CD14-positive monocyte (primary cell): ENCODE data around the gene IRF2BP2. TPM values are rescaled to one million over a fixed set of nuclear protein-coding genes. Genes with fewer than 3 reads are reported as not detected.
A peak's percentile ranks its signal among the peaks of the same experiment; 100 is the strongest.

ENCODE experiments used
- DNase-seq, 3 donors: peaks; one replicate each; pipeline ENCODE4 v3.0.0-alpha.2; 2011 to 2022
- H2AFZ ChIP-seq: 2 replicates; pipeline ENCODE4 v1.6.0; 2012; ENCODE audit warnings: mild to moderate bottlenecking, low read depth, low read length, inconsistent platforms; ENCODE audit not compliant: insufficient read depth, poor library complexity, severe bottlenecking
- H3K27ac ChIP-seq, 2 donors: 1 replicate in 1 of 2; 2 replicates in 1 of 2; pipeline ENCODE4 v1.5.1; 2012 to 2013; ENCODE audit warnings: low read length in 2 of 2, control low read depth in 1 of 2, inconsistent platforms in 1 of 2, low read depth in 1 of 2, mild to moderate bottlenecking in 1 of 2
- H3K27me3 ChIP-seq, 2 donors: one replicate each; pipeline versions ENCODE4 v1.6.0 to v1.6.1; 2011 to 2013; ENCODE audit warnings: low read length in 2 of 2; ENCODE audit not compliant: control insufficient read depth in 2 of 2, insufficient read depth in 2 of 2
- H3K36me3 ChIP-seq, 2 donors: replicated peaks in 1 of 2; 1 replicate in 1 of 2; 2 replicates in 1 of 2; pipeline versions ENCODE4 v1.5.1 to v1.6.1; 2012 to 2013; ENCODE audit warnings: low read length in 2 of 2, control low read depth in 1 of 2, inconsistent platforms in 1 of 2, mild to moderate bottlenecking in 1 of 2; ENCODE audit not compliant: insufficient read depth in 2 of 2, control insufficient read depth in 1 of 2
- H3K4me1 ChIP-seq, 2 donors: 1 replicate in 1 of 2; 2 replicates in 1 of 2; pipeline versions ENCODE4 v1.5.1 to v1.6.1; 2012 to 2013; ENCODE audit warnings: low read length in 2 of 2, control low read depth in 1 of 2, inconsistent platforms in 1 of 2, mild to moderate bottlenecking in 1 of 2, moderate library complexity in 1 of 2; ENCODE audit not compliant: insufficient read depth in 2 of 2, control insufficient read depth in 1 of 2
- H3K4me2 ChIP-seq: replicated peaks from 2 replicates; pipeline ENCODE3; 2012; ENCODE audit warnings: low read length, moderate library complexity, mild to moderate bottlenecking; ENCODE audit not compliant: poor library complexity, severe bottlenecking; ENCODE audit errors: extremely low read depth
- H3K4me3 ChIP-seq, 3 experiments: fragments of 200-600 bp in 1 of 3; sonication (generic) in 1 of 3; replicated peaks in 1 of 3; 1 replicate in 2 of 3; 2 replicates in 1 of 3; pipeline ENCODE4 v1.5.1; 2011 to 2013; ENCODE audit warnings: low read length in 3 of 3, mild to moderate bottlenecking in 3 of 3, control low read depth in 2 of 3, low read depth in 2 of 3, inconsistent platforms in 1 of 3, moderate library complexity in 1 of 3
- H3K79me2 ChIP-seq: 2 replicates; pipeline ENCODE4 v1.6.0; 2012; ENCODE audit warnings: mild to moderate bottlenecking, control low read depth, inconsistent platforms, low read length, moderate library complexity; ENCODE audit not compliant: insufficient read depth
- H3K9ac ChIP-seq: 2 replicates; pipeline ENCODE4 v1.6.0; 2017; ENCODE audit warnings: low read length, mild to moderate bottlenecking; ENCODE audit not compliant: insufficient read depth, poor library complexity, severe bottlenecking
- H3K9me3 ChIP-seq, 2 donors: replicated peaks in 1 of 2; 1 replicate in 1 of 2; 2 replicates in 1 of 2; pipeline versions ENCODE4 v1.5.1 to v1.6.1; 2012 to 2013; ENCODE audit warnings: low read length in 2 of 2, control low read depth in 1 of 2; ENCODE audit not compliant: control insufficient read depth in 1 of 2, insufficient read depth in 1 of 2
- H4K20me1 ChIP-seq: 2 replicates; pipeline ENCODE4 v1.6.0; 2012; ENCODE audit warnings: mild to moderate bottlenecking, low read length, control low read depth, moderate library complexity; ENCODE audit not compliant: insufficient read depth
- H3K27ac Mint-ChIP-seq, 7 donors: one replicate each; pipeline ENCODE4 v1.8.0; 2020; ENCODE audit warnings: mild to moderate bottlenecking in 7 of 7, mixed read lengths in 7 of 7, moderate library complexity in 6 of 7, inconsistent platforms in 2 of 7
- H3K27me3 Mint-ChIP-seq, 3 donors: one replicate each; pipeline ENCODE4 v1.8.0; 2021 to 2022; ENCODE audit warnings: low read depth in 3 of 3, mild to moderate bottlenecking in 3 of 3, mixed read lengths in 3 of 3, moderate library complexity in 3 of 3, inconsistent platforms in 1 of 3
- H3K36me3 Mint-ChIP-seq, 2 donors: one replicate each; pipeline ENCODE4 v1.8.0; 2020; ENCODE audit warnings: mixed read lengths in 2 of 2, inconsistent platforms in 1 of 2, mild to moderate bottlenecking in 1 of 2
- H3K4me1 Mint-ChIP-seq: one replicate; pipeline ENCODE4 v1.8.0; 2020; ENCODE audit warnings: mild to moderate bottlenecking, mixed read lengths
- H3K4me3 Mint-ChIP-seq, 2 donors: one replicate each; pipeline ENCODE4 v1.8.0; 2020; ENCODE audit warnings: mild to moderate bottlenecking in 2 of 2, mixed read lengths in 2 of 2, moderate library complexity in 1 of 2
- H3K9me3 Mint-ChIP-seq, 7 donors: one replicate each; pipeline ENCODE4 v1.8.0; 2020 to 2022; ENCODE audit warnings: mixed read lengths in 7 of 7, mild to moderate bottlenecking in 6 of 7, moderate library complexity in 6 of 7, inconsistent platforms in 2 of 7
- WGBS: methylation state at CpG from one replicate; pipeline ENCODE4 v1.1.5; 2013; ENCODE audit warnings: missing lambda C conversion rate; ENCODE audit not compliant: insufficient coverage; 5-methylcytosine and 5-hydroxymethylcytosine counted together
- intact Hi-C, 2 donors: fragments of 100-400 bp; cut with micrococcal nuclease; formaldehyde crosslinking; loops; one replicate each; pipeline versions ENCODE4 v1.15.0 to v1.15.1; 2023
- polyA plus RNA-seq, 3 donors: library from polyadenylated mRNA; depleted of rRNA in 1 of 3; unstranded in 2 of 3; stranded (reverse) in 1 of 3; fragments of 300-500 nt in 2 of 3; fragments of >200 nt in 1 of 3; fragmentation: Illumina TruSeq in 2 of 3; gene quantifications; 1 replicate in 2 of 3; 2 replicates in 1 of 3; pipeline ENCODE4 v1.2.3, GENCODE V29; 2012 to 2021
- TF ChIP-seq, protein P1 (sequence below): fragments of 200-600 bp; IDR thresholded peaks from one replicate; pipeline ENCODE4 v1.8.0; 2022; ENCODE audit warnings: antibody characterized with exemption, mild to moderate bottlenecking

Gene IRF2BP2
- polyA plus RNA-seq, 3 donors: 22.4 to 656 (median 22.6) TPM

DNA sequence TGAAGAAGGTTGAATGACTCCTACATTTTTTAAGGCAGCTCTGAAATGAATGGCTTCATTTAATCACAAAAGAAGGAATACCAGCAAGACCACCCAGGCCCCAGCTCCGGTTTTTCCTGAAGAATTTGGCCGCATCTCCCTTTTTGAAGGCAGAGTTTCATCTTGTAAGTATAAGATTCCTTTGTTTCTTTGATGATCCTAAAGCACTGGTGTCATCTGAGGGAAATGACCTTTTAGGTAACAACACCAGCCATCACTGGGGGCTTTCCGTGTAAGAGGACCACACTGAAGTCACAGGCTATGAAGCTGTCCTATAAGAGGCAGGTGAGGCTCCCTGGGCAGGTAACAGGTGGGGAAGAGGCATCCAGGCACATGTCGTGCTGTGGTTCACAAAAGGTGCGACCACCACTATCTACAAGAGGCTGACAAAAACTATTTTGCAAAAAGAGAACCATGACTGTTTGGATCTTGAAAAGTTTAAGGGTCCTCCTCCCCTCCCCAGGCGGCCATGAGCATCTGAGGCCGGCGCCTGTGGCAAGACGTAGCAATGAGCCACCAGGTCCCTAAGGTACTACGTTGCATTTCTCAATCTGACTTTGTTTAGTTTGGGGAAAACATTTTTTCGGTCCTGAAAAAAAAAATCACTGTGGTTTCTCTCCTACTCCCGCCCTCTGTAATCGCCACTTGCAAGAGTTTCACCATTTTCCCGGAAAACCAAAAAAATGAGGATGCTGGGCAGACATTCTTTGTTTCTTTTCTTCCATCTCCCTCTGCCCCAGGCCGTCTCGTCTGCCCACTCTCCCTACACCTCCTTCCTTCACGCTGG, 46.3 kb upstream of the IRF2BP2 start:
- Histone ChIP-seq H3K9me3 (no peaks in the 10 kb centered on the region), H4K20me1 (no peaks in the 10 kb centered on the region), H3K79me2 (no peaks in the 10 kb centered on the region), H3K27me3 (no peaks in the 10 kb centered on the region), H3K36me3 (no peaks in the 10 kb centered on the region), H3K4me1 (peaks cover 33 to 45% of the 10 kb centered on the region in 2 donors), H3K4me2 (peak overlapping the region; percentile 56), H3K4me3 (peak overlapping the region in 1 of 3 experiments; percentile 42), H2AFZ (no peak overlapping the region), H3K9ac (peak overlapping the region; percentile 77), H3K27ac (peak overlapping the region; percentile 96 to 98)
- TF ChIP-seq, protein P1, sequence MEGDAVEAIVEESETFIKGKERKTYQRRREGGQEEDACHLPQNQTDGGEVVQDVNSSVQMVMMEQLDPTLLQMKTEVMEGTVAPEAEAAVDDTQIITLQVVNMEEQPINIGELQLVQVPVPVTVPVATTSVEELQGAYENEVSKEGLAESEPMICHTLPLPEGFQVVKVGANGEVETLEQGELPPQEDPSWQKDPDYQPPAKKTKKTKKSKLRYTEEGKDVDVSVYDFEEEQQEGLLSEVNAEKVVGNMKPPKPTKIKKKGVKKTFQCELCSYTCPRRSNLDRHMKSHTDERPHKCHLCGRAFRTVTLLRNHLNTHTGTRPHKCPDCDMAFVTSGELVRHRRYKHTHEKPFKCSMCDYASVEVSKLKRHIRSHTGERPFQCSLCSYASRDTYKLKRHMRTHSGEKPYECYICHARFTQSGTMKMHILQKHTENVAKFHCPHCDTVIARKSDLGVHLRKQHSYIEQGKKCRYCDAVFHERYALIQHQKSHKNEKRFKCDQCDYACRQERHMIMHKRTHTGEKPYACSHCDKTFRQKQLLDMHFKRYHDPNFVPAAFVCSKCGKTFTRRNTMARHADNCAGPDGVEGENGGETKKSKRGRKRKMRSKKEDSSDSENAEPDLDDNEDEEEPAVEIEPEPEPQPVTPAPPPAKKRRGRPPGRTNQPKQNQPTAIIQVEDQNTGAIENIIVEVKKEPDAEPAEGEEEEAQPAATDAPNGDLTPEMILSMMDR: no peak
- peak overlapping the region; percentile 65 to 79 for H3K4me3 Mint-ChIP-seq
- H3K4me1 Mint-ChIP-seq: peaks cover 49% of the 10 kb centered on the region
- 66% methylated on average over 6 of the region's 17 CpGs for WGBS
- peak overlapping the region; percentile 98 to 100 (median 99) for H3K27ac Mint-ChIP-seq
- no peaks in the 10 kb centered on the region for H3K27me3 Mint-ChIP-seq
- DNase-seq: peak in 1 of 3 donors; percentile 37
- intact Hi-C loops: loop anchor here (5.0 kb wide), 2 partner anchors 44 to 66 kb away; partner anchors contain the start of gene IRF2BP2 (in 2 of the 2)
- H3K9me3 Mint-ChIP-seq: no peaks in the 10 kb centered on the region
- H3K36me3 Mint-ChIP-seq: peaks cover 0 to 2% of the 10 kb centered on the region in 2 donors

DNA sequence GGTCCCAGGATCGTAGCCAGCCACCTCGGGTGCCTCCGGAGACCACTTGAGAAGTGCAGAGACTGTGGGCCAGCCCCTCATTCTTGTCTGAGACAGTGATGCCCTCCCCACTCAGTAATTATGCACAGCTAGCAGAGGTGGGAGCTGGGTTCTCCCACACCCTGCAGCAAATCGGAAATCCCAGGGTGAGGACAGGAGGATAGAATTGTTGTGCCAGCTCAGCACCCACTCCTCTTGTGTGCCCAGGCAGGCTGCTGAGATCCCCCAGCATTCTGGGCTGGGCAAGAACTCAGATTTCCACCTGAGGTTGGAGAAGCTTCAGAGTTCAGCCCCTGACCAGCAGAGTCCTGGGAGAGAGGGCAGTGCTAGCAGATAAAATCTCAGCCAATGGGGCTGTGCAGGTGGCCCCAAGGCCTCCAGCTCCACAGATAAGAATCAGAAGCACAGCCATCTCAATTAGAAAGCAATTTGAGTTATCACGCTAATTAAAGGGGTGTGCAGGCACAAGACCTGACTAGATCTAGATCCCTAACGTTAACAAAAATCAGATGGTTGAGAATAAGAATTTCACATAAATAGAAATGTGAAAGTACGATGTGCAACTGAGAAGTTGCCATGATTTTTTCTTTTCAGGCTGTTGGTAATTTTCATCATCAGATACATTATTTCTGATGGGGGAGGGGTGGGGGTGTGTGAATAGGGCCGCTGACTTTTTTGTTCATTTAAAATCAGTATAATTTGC, 45.5 kb upstream of the IRF2BP2 start:
- Histone ChIP-seq H3K9me3 (no peaks in the 10 kb centered on the region), H2AFZ (no peak overlapping the region), H3K4me3 (no peak overlapping the region), H3K4me2 (no peak overlapping the region), H4K20me1 (no peaks in the 10 kb centered on the region), H3K4me1 (peaks cover 33 to 44% of the 10 kb centered on the region in 2 donors), H3K9ac (no peak overlapping the region), H3K36me3 (no peaks in the 10 kb centered on the region), H3K79me2 (no peaks in the 10 kb centered on the region), H3K27ac (peak overlapping the region in 1 of 2 donors; percentile 98), H3K27me3 (no peaks in the 10 kb centered on the region)
- WGBS: 100% methylated on average over 2 of the region's 8 CpGs
- intact Hi-C loops: loop anchor here (5.0 kb wide), 2 partner anchors 43 to 67 kb away; partner anchors contain the start of gene IRF2BP2 (in 2 of the 2)
- Mint-ChIP-seq H3K9me3 (no peaks in the 10 kb centered on the region), H3K4me1 (peaks cover 45% of the 10 kb centered on the region), H3K27ac (peak overlapping the region in 6 of 7 donors; percentile 98 to 100 (median 99)), H3K36me3 (peaks cover 0 to 2% of the 10 kb centered on the region in 2 donors), H3K27me3 (no peaks in the 10 kb centered on the region), H3K4me3 (no peak overlapping the region)
- TF ChIP-seq, protein P1: no peak
- peak in 1 of 3 donors; percentile 52 for DNase-seq
